SK-N-SH treated with all-trans-retinoic acid at 6 μM for 48 hours (cell line): ENCODE measurements around the gene TEX261.

Experiments
- ATAC-seq: fragments of 200-7000 bp; cut with Tn5 transposase; 3 replicates; pipeline ENCODE4 v1.9.1; 2020; ENCODE audit warnings: mild to moderate bottlenecking, moderate library complexity
- ARNTL ChIP-seq: fragments of 450-650 bp; formaldehyde crosslinking; IDR thresholded peaks from 2 replicates; pipeline ENCODE4 v1.5.0; 2020; ENCODE audit warnings: low read depth, mild to moderate bottlenecking, moderate library complexity, borderline replicate concordance
- BACH2 ChIP-seq: fragments of 250-450 bp; sonication (Bioruptor Pico); IDR thresholded peaks from 2 replicates; pipeline ENCODE4 v1.9.0; 2021; ENCODE audit warnings: mild to moderate bottlenecking, borderline replicate concordance
- CREB5 ChIP-seq: fragments of 250-450 bp; sonication (Bioruptor Pico); IDR thresholded peaks from 2 replicates; pipeline ENCODE4 v1.5.1; 2020; ENCODE audit warnings: low read depth, mild to moderate bottlenecking, moderate library complexity
- CSDC2 ChIP-seq: fragments of 250-450 bp; sonication (Bioruptor Pico); IDR thresholded peaks from 2 replicates; pipeline ENCODE4 v1.5.0; 2020; ENCODE audit warnings: mild to moderate bottlenecking, moderate library complexity
- ESRRG ChIP-seq: fragments of 250-450 bp; sonication (Bioruptor Pico); IDR thresholded peaks from 2 replicates; pipeline ENCODE4 v1.6.1; 2021; ENCODE audit warnings: mild to moderate bottlenecking
- GLIS3 ChIP-seq: fragments of 250-450 bp; sonication (Bioruptor Pico); IDR thresholded peaks from 2 replicates; pipeline ENCODE4 v1.5.0; 2020; ENCODE audit warnings: mild to moderate bottlenecking, moderate library complexity
- ISL1 ChIP-seq: fragments of 250-450 bp; sonication (Bioruptor Pico); IDR thresholded peaks from 2 replicates; pipeline ENCODE4 v2.1.2; 2022; ENCODE audit warnings: mild to moderate bottlenecking, moderate library complexity
- OSR1 ChIP-seq: fragments of 250-450 bp; sonication (Bioruptor Pico); IDR thresholded peaks from 2 replicates; pipeline ENCODE4 v1.8.0; 2022; ENCODE audit warnings: moderate library complexity, mild to moderate bottlenecking, inconsistent platforms
- PATZ1 ChIP-seq: fragments of 250-450 bp; sonication (Bioruptor Pico); IDR thresholded peaks from 2 replicates; pipeline ENCODE4 v1.8.0; 2020; ENCODE audit warnings: mild to moderate bottlenecking, moderate library complexity, borderline replicate concordance
- POU6F1 ChIP-seq: fragments of 250-450 bp; sonication (Bioruptor Pico); IDR thresholded peaks from 2 replicates; pipeline ENCODE4 v1.8.0; 2021; ENCODE audit warnings: low read depth, mild to moderate bottlenecking, moderate library complexity, borderline replicate concordance
- PPARA ChIP-seq: fragments of 250-450 bp; sonication (Bioruptor Pico); IDR thresholded peaks from 2 replicates; pipeline ENCODE4 v1.5.0; 2020; ENCODE audit warnings: mild to moderate bottlenecking, borderline replicate concordance
- SNAI2 ChIP-seq: fragments of 250-450 bp; sonication (Bioruptor Pico); IDR thresholded peaks from 2 replicates; pipeline ENCODE4 v1.5.0; 2020; ENCODE audit warnings: mild to moderate bottlenecking, moderate library complexity
- TCF4 ChIP-seq: fragments of 250-450 bp; sonication (Bioruptor Pico); IDR thresholded peaks from 2 replicates; pipeline ENCODE4 v1.8.0; 2021; ENCODE audit warnings: mild to moderate bottlenecking, moderate library complexity, borderline replicate concordance
- TOX ChIP-seq: fragments of 250-450 bp; sonication (Bioruptor Pico); IDR thresholded peaks from 2 replicates; pipeline ENCODE4 v1.8.0; 2021; ENCODE audit warnings: mild to moderate bottlenecking, moderate library complexity, borderline replicate concordance
- TSHZ2 ChIP-seq: fragments of 250-450 bp; sonication (Bioruptor Pico); IDR thresholded peaks from 2 replicates; pipeline ENCODE4 v1.5.0; 2020; ENCODE audit warnings: mild to moderate bottlenecking, moderate library complexity
- ZC3H10 ChIP-seq: fragments of 250-450 bp; sonication (Bioruptor Pico); IDR thresholded peaks from 2 replicates; pipeline ENCODE4 v1.5.1; 2021; ENCODE audit warnings: mild to moderate bottlenecking, moderate library complexity
- ZFP3 ChIP-seq: fragments of 250-450 bp; sonication (Bioruptor Pico); IDR thresholded peaks from 2 replicates; pipeline ENCODE4 v1.5.0; 2020; ENCODE audit warnings: mild to moderate bottlenecking, moderate library complexity
- ZFP30 ChIP-seq: fragments of 450-650 bp; formaldehyde crosslinking; IDR thresholded peaks from 2 replicates; pipeline ENCODE4 v1.5.0; 2022; ENCODE audit warnings: mild to moderate bottlenecking, moderate library complexity
- ZNF565 ChIP-seq: fragments of 450-650 bp; formaldehyde crosslinking; conservative IDR thresholded peaks from 2 replicates; pipeline ENCODE4 v1.5.0; 2020; ENCODE audit warnings: low read depth, mild to moderate bottlenecking, moderate library complexity
- ZNF8 ChIP-seq: fragments of 450-650 bp; formaldehyde crosslinking; IDR thresholded peaks from 2 replicates; pipeline ENCODE4 v1.5.0; 2020; ENCODE audit warnings: mild to moderate bottlenecking, moderate library complexity

TEX261 gene

GRCh38 chr2:70938586-70938950 is 56.1 kb downstream of the TEX261 start:
- TF ChIP-seq POU6F1 (CRISPR knock-in tag) (no peak), ZNF8 (CRISPR knock-in tag) (no peak), ZNF565 (CRISPR knock-in tag) (no peak), GLIS3 (no peak), ZFP3 (CRISPR knock-in tag) (no peak), CREB5 (CRISPR knock-in tag) (no peak), CSDC2 (CRISPR knock-in tag) (no peak), TOX (CRISPR knock-in tag) (no peak), ZFP30 (no peak)
- TF ChIP-seq, all 23 proteins: peak for 0
- ATAC-seq, result no peak

GRCh38 chr2:70937866-70938585 is 56.6 kb downstream of the TEX261 start:
- TF ChIP-seq ZC3H10 (CRISPR knock-in tag) (no peak), ESRRG (CRISPR knock-in tag) (no peak), CSDC2 (CRISPR knock-in tag) (no peak), PPARA (CRISPR knock-in tag) (no peak), CREB5 (CRISPR knock-in tag) (no peak), TSHZ2 (CRISPR knock-in tag) (no peak), GLIS3 (no peak), POU6F1 (CRISPR knock-in tag) (no peak), ISL1 (CRISPR knock-in tag) (no peak), TCF4 (CRISPR knock-in tag) (no peak), TOX (CRISPR knock-in tag) (no peak), SNAI2 (CRISPR knock-in tag) (no peak), OSR1 (no peak), ZFP30 (no peak), ZFP3 (CRISPR knock-in tag) (no peak), BACH2 (CRISPR knock-in tag) (no peak), PATZ1 (CRISPR knock-in tag) (no peak), ARNTL (no peak), ZNF8 (CRISPR knock-in tag) (no peak)
- no peak for ATAC-seq
